Adipose tissue (tissue), 3 donors: ENCODE results near the gene DCTN1. TPM values are rescaled to one million over a fixed set of nuclear protein-coding genes. Genes with fewer than 3 reads are reported as not detected.
"Not testable (repeated sequence)": the region's sequence is repeated elsewhere in the genome, so short reads cannot be mapped to it uniquely, and the experiment has no call there.

ENCODE experiments used
- H3K27ac ChIP-seq: one replicate; pipeline ENCODE4 v1.5.1; 2013; ENCODE audit warnings: low read depth, low read length
- WGBS, 3 donors: extraction: QIAGEN DNeasy Blood & Tissue Kit; methylation state at CpG; one replicate each; pipeline ENCODE4 v1.1.7; 2013; 5-methylcytosine and 5-hydroxymethylcytosine counted together
- polyA plus RNA-seq, 3 donors: library from polyadenylated mRNA; stranded (reverse); fragments of 200-250 nt; gene quantifications; one replicate each; pipeline ENCODE4 v1.2.3, GENCODE V29; 2013
- donor health status: healthy with polysubstance abuse.
- donor health status: Bipolar disorder and iron deficiency.
- donor health status: healthy.

DCTN1 gene
- polyA plus RNA-seq, 3 donors = 40.0 to 127 (median 70.4) TPM

GRCh38 chr2:74336227-74336626, 43.9 kb downstream of the DCTN1 start:
- WGBS, 3 donors = 62 to 80% (median 71%) methylated on average over 2 of the region's 2 CpGs
- not testable (repeated sequence) for H3K27ac ChIP-seq

DNA sequence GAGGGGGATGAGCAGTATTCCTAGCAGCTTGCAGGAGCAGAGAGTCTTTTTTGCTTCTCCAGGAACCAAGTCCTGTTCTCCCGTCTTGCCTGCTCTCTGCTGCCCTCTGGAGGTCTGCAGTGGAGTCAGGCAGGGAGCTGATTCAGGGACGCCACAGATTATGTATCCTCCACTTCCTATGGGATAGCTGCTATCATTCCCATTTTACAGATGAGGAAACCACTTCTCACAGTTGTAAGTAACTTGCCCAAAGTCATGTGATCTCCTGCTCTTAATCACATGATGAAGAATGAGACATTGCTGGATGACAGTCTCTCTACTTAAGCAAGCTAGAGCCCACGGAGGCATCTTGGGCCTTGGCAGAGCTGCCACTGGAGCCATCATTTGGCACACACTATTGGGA, 45.2 kb downstream of the DCTN1 start:
- WGBS, 3 donors = 33 to 38% (median 34%) methylated on average over 3 of the region's 3 CpGs
- no peak overlapping the region for H3K27ac ChIP-seq

GRCh38 chr2:74333896-74334586, 46.1 kb downstream of the DCTN1 start:
- WGBS, 3 donors = 83 to 92% (median 89%) methylated on average over 6 of the region's 6 CpGs
- H3K27ac ChIP-seq = no peak overlapping the region

- WGBS, 3 donors = 70 to 84% (median 79%) methylated on average over 3 of the region's 3 CpGs
Observed at GRCh38 chr2:74333175-74333574, 46.9 kb downstream of the DCTN1 start.

DNA sequence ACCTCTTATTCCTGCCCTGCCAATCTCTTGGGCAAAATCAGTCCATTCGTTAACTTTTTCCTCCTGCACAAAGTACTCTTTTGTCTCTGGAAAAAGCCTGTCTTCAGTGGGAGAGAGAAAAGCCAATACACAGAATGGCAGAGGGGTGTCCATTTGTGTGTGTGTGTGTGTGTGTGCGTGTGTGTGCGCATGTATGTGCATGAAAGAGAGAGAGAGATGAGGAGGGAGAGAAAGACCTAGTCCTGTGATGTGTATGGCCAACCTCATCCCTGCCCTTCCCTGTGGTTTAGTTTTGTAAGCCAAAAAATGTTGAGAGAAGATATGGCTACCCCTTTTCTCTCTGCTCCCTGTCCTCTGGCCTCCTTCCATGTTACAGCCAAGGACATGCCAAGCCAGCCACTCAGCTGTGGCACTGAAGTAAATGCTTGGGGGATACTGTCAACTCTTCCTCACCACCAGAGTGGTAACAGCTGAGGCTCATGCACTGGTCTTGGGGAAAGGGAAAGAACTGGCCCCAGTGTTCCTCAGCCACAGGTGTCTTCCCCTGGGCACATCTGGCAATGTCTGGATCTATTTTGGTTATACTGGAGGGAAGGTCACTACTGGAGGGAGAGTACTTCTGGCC, 47.4 kb downstream of the DCTN1 start:
- WGBS, 3 donors = 67 to 94% (median 91%) methylated on average over 3 of the region's 3 CpGs

More at GRCh38 chr2:74333175-74333574, 46.9 kb downstream of the DCTN1 start:
- H3K27ac ChIP-seq = no peak overlapping the region

DNA sequence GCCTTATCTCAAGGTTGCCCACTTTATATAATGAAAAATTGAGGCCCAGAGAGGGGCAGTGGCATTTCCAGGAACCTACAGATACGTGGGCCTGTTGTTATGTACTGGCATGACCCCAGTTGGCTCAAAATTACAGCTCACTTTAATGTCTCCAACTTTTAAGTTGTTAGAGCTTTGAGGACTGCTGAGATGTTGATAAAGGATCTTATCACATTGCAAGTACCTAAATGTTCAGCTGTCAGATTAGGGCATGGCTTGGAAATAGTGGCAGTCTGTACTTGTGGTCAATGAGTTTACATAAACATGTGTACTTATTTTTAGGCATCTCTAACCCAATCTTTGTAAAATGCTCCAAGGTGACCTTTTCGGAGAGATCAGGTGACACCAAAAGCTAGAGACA, 51.5 kb downstream of the DCTN1 start:
- H3K27ac ChIP-seq = no peak overlapping the region
- WGBS, 3 donors = 77 to 81% (median 79%) methylated on average over 2 of the region's 2 CpGs

More for the DNA sequence above, 47.4 kb downstream of the DCTN1 start:
- H3K27ac ChIP-seq = no peak overlapping the region

DNA sequence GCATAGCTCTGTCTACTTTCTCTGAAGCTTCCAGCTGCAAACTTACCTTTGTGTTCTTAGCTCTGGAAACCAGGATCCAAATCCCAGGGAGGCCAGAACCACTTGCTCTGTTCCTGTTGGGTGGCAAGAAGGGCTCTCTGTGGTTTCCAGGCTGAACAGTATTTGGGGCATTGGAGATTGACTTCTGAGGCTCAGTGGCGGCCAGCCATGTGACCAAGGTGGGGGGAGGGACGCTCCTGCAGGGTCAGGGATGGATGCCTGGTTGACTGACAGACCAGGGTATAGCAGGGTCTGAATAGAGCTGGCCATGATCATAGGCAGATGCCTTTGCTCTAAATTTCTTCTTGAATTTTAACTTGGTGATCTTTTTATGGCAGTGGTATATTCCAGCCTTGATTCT, 52.0 kb downstream of the DCTN1 start:
- no peak overlapping the region for H3K27ac ChIP-seq
- 81 to 87% (median 85%) methylated on average over 2 of the region's 2 CpGs for WGBS, 3 donors

- no peak overlapping the region for H3K27ac ChIP-seq
- 74 to 90% (median 89%) methylated on average over 1 of the region's 1 CpG for WGBS, 3 donors
Observed at GRCh38 chr2:74327627-74328026, 52.5 kb downstream of the DCTN1 start.

- H3K27ac ChIP-seq = no peak overlapping the region
- 80 to 84% (median 82%) methylated on average over 5 of the region's 5 CpGs for WGBS, 3 donors
Observed at GRCh38 chr2:74327199-74327598, 52.9 kb downstream of the DCTN1 start.

- H3K27ac ChIP-seq = no peak overlapping the region
- 79 to 86% (median 85%) methylated on average over 2 of the region's 2 CpGs for WGBS, 3 donors
Observed at GRCh38 chr2:74325815-74326214, 54.3 kb downstream of the DCTN1 start.

DNA sequence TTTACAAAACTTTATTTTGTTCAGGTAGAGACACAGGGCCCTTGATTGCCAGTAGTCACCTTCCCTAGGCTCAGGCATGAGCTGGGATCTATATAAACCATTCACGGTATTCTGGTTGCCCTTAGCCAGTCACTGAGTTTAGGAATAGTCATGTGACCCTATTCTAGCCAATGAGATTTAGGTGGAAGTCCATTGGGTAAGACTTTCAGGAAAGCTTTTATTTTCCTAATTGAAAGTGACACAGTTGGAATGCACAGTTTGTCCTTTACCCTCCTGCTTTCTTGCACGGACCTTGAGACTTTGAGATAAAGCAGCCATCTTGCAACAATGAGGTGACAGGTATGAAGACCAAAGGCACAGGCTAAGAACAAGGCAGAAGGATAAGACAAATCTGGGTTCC, 58.4 kb downstream of the DCTN1 start:
- H3K27ac ChIP-seq = no peak overlapping the region
- 78 to 94% (median 93%) methylated on average over 2 of the region's 2 CpGs for WGBS, 3 donors

DNA sequence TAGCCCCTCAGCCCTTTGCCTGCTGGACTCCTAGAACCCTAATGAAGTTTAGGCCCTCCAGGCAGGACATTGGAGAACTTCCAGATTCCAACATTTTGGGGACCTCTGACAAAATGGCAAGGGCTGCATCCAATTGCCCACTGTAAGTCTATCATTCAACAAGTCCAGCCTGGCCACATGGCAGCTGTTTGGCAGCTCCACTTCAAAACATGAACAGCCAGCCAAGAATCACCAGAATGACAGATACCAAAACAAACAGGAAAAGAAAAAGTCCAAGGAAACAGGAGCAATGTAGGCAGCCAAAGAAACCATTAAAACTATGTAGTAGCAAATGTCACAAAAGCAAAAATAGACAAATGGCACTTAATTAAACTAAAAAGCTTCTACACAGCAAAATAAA, 62.4 kb downstream of the DCTN1 start:
- no peak overlapping the region for H3K27ac ChIP-seq

GRCh38 chr2:74316627-74317295, 63.4 kb downstream of the DCTN1 start:
- H3K27ac ChIP-seq = no peak overlapping the region
- WGBS, 3 donors = 64 to 78% (median 75%) methylated on average over 6 of the region's 6 CpGs

DNA sequence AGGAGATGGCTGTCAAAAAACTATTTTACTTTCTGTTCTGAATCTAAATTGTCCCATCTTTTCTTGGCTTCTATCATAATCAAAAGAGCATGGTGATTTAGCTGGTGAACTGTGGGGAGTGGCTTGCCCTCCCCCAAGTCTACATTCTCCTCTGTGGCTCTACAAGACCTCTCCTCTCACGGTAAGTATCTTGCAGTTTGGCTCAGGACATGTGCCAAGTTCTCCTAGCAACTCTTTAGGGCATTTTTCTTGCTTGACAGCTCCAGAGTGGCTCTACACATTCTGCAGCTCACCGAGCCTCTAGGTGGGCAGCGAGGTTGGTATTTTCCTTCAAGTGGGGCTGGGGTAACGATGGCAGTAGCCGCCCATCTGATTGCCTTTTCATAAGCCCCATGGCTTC, 66.0 kb downstream of the DCTN1 start:
- no peak overlapping the region for H3K27ac ChIP-seq
- WGBS, 3 donors = 68 to 84% (median 84%) methylated on average over 5 of the region's 5 CpGs

DNA sequence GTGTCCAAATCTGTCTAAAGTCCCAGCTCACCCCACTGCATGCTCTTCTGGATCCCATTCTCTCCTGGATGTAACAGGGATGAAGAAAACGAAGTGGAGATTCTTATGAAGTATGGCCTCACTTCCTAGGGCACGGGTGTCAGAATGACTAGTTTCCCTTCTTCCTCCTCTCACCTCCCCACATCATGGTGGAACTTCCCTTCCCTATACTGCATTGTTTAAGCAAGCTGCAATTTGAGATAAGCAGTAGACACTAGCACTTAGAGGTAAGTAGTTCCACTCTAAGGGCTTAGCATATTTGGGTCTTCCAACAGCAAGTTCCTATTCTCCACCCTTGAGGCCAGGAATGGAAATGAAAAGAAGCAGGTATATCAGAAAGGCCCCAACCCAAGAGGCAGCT, 66.6 kb downstream of the DCTN1 start:
- 57 to 80% (median 71%) methylated on average over 2 of the region's 2 CpGs for WGBS, 3 donors
- no peak overlapping the region for H3K27ac ChIP-seq

- no peak overlapping the region for H3K27ac ChIP-seq
Observed at GRCh38 chr2:74312913-74313312, 67.2 kb downstream of the DCTN1 start.
